AG04449 (cell line): ENCODE results near the gene SLC35C1.

Source experiments
- CTCF ChIA-PET: fragments of 350-600 bp; formaldehyde crosslinking; extraction: SDS; loops from one replicate; lab custom pipeline; 2021; ENCODE audit warnings: antibody characterized with exemption; lab: Yijun Ruan, JAX
- POLR2A ChIA-PET: fragments of 400-600, 350-600 bp; formaldehyde crosslinking; extraction: SDS; loops from one replicate; lab custom pipeline; 2020; ENCODE audit warnings: antibody characterized with exemption, inconsistent platforms; lab: Yijun Ruan, JAX
- DNase-seq: peaks from one replicate; pipeline ENCODE4 v3.0.0-alpha.2; 2010; ENCODE audit warnings: low read depth, low spot score
- H3K4me3 ChIP-seq: 2 replicates; pipeline ENCODE4 v1.5.1; 2011; ENCODE audit warnings: low read depth, mild to moderate bottlenecking, control low read depth, low read length
- TF ChIP-seq, protein P1 (sequence below): IDR thresholded peaks from one replicate; pipeline ENCODE4 v1.5.1; 2011; ENCODE audit warnings: mild to moderate bottlenecking, moderate library complexity, low read length, control low read depth, inconsistent platforms; ENCODE audit not compliant: insufficient read depth; ENCODE audit errors: missing control alignments

SLC35C1 gene

DNA sequence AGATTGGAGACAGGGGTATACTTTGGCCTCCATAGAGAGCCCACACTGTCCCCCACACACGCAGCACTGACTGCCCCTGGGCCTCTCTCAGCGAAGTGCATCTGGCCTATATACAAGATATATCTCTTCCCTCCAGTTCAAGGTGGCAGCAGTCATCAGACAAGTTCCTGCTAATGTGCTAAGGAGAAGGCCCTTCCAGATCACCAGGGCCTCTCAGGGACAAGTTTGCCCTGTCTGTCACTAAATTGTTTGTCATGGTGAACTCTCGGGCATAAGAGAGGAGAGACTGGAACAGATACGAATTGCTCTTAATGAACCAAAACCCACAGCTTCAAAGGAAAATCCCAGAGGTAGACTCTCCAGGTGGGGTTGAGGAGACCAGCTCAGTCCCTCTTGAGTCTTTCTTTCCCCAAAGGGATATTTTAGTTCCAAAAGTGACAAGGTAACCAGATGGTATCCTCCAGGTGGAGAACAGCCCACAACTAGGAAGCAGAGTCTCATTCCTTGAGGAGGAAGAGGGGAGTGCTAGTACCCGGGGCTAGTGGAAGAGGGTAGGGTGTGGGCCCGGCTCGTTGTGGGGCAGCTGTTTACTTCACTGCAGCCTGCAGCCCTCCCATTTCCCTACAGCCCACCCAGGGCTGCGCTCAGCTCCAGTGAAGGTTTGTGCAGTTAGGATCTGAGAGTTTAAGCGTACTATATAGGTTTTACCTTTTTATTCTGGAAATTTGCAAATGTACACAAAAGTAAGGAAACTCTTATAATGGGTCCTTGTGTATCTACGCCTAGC lies 2.2 kb upstream of the SLC35C1 start:
- POLR2A ChIA-PET, result no interaction called here

DNA sequence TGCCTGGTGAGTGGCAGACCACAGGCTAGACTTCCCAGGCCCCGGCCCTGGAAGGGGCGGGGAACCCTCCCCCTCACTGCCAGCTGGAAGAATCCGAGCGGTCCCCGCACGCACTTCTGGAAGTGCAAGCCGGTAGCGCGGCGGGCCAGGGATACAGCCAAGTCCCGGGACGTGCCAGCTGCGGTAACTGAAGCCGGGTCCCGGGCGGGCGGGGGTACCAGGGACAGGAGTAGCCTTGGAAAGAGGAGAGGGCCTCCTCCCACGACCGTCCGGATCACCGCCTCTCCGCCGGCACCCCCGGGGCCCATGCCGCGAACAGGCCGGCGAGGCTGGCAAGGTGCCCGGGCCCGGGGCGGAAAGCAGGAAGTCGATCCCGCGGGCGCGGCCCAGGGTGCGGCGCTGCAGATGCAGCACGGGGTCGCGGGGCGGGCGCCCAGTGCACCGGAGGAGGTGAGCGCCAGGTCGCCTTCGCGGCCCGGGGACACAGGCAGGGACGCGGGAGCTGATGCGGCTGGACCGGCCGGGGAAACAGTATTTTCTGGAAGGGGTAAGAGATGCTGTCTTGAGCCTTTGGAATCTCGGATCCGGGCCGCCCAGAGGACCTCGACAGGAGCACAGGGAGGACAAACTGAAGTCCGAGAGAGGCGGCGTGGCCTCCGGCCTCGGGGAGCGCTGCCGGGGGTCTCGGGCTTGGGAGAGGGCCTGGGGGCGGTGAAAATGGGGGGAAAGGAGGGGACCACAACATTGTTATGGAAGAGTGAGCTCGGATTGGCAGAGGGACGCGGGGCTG lies 783 bp upstream of the SLC35C1 start:
- ChIA-PET CTCF (interaction anchor here (1.0 to 1.7 kb wide), 3 partner anchors 12 to 47 kb away, joined by 3 to 5 read pairs (median 4); no protein-coding TSS in a partner anchor), POLR2A (interaction anchor here (1.4 kb wide), 1 partner anchor 54 kb away, joined by 3 read pairs; no protein-coding TSS in a partner anchor)
- peak overlapping the region; percentile 88 for H3K4me3 ChIP-seq
- TF ChIP-seq, protein P1, sequence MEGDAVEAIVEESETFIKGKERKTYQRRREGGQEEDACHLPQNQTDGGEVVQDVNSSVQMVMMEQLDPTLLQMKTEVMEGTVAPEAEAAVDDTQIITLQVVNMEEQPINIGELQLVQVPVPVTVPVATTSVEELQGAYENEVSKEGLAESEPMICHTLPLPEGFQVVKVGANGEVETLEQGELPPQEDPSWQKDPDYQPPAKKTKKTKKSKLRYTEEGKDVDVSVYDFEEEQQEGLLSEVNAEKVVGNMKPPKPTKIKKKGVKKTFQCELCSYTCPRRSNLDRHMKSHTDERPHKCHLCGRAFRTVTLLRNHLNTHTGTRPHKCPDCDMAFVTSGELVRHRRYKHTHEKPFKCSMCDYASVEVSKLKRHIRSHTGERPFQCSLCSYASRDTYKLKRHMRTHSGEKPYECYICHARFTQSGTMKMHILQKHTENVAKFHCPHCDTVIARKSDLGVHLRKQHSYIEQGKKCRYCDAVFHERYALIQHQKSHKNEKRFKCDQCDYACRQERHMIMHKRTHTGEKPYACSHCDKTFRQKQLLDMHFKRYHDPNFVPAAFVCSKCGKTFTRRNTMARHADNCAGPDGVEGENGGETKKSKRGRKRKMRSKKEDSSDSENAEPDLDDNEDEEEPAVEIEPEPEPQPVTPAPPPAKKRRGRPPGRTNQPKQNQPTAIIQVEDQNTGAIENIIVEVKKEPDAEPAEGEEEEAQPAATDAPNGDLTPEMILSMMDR, result peak; percentile 6
- DNase-seq, result no peak

More for the DNA sequence above, 2.2 kb upstream of the SLC35C1 start:
- TF ChIP-seq, protein P1, result no peak
- CTCF ChIA-PET, result interaction anchor here (1.6 to 2.1 kb wide), 2 partner anchors 32 to 40 kb away, joined by 4 to 10 read pairs; no protein-coding TSS in a partner anchor
- H3K4me3 ChIP-seq, result no peak overlapping the region
- DNase-seq, result no peak

DNA sequence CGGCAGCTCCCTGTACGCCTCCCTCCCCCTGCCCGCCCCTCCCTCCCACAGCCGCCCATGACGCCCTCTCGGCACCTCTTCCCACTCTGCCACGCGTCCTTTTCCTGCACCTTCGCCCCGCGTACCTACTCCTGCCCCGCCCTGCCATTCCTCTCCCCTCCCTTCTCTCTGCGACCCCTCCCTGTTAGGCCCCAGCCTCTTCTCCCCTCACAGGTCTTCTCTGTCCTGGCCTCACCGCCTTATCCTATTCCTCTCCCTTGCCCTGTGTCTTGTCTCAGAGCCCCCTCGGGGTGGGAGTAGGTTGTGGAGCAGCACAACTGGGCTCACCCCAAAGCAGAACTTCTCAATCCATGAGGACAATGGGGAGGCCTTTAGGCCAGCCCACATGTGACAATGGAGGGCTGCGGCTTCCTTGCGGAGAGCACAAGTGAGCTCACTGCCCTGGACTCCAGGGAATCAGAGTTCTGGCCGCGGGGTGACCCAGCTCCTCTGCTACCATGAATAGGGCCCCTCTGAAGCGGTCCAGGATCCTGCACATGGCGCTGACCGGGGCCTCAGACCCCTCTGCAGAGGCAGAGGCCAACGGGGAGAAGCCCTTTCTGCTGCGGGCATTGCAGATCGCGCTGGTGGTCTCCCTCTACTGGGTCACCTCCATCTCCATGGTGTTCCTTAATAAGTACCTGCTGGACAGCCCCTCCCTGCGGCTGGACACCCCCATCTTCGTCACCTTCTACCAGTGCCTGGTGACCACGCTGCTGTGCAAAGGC lies 539 bp downstream of the SLC35C1 start:
- ChIA-PET CTCF (interaction anchor here (0.6 to 1.7 kb wide), 5 partner anchors 9 to 38 kb away, joined by 3 to 7 read pairs (median 3); no protein-coding TSS in a partner anchor), POLR2A (interaction anchor here (0.6 to 1.0 kb wide), 3 partner anchors 54 to 962 kb away, joined by 3 to 5 read pairs (median 3); partner anchors contain the start of gene PEX16)
- DNase-seq, result no peak
- peak overlapping the region; percentile 88 for H3K4me3 ChIP-seq
- TF ChIP-seq, protein P1, result no peak

DNA sequence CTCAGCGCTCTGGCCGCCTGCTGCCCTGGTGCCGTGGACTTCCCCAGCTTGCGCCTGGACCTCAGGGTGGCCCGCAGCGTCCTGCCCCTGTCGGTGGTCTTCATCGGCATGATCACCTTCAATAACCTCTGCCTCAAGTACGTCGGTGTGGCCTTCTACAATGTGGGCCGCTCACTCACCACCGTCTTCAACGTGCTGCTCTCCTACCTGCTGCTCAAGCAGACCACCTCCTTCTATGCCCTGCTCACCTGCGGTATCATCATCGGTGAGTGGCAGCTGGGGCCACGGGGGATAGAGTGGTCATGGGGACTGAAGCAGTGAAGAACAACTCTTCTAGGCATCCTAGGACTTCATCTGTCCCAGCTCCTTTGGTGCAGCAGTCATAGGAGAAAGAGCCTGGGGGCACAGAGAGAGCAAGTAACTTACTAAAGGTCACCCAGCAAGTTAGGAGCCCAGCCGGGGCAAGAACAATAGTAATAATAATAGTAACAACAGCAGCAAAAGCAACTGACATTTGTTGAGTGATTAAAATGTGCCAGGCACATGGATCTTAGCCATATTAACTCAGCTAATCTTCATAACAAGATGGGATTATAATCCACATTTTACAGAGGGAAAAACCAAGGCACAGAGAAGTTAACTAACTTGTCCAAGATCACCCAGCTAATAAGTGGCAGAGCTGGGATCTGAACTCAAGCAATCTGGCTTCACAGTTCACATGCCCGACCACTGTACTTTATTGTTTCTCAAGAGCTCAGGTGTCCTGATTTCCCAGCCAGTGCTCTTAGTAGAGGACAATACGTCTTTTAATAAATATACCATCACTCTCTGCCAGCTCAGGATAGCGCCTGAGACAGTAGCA lies 1.4 kb downstream of the SLC35C1 start:
- ChIA-PET CTCF (interaction anchor here (0.8 to 1.7 kb wide), 5 partner anchors 8 to 36 kb away, joined by 3 to 7 read pairs (median 3); no protein-coding TSS in a partner anchor), POLR2A (interaction anchor here (0.6 to 1.0 kb wide), 3 partner anchors 53 to 963 kb away, joined by 3 to 5 read pairs (median 3); partner anchors contain the start of gene PEX16)
- TF ChIP-seq, protein P1, result no peak
- no peak for DNase-seq
- H3K4me3 ChIP-seq, result peak overlapping the region; percentile 88
